Body of pancreas (tissue), 4 donors: ENCODE measurements around the gene QTRT2.

Experiments used
- CTCF ChIP-seq, 7 experiments: fragments of 450-650 bp in 4 of 7; fragments of 200-600 bp in 3 of 7; sonication (generic) in 3 of 7; IDR thresholded peaks; one replicate each; pipeline ENCODE4 v1.5.1; 2016 to 2019; ENCODE audit warnings: antibody characterized with exemption in 7 of 7
- POLR2A ChIP-seq, 3 donors: fragments of 450-650 bp; IDR thresholded peaks; one replicate each; pipeline ENCODE4 v1.6.1; 2016; ENCODE audit warnings: antibody characterized with exemption in 3 of 3, mild to moderate bottlenecking in 2 of 3

- TF ChIP-seq CTCF (IDR thresholded peaks at IDR 0.05) (no peak), POLR2A (IDR thresholded peaks at IDR 0.05) (no peak)
Observed at GRCh38 chr3:114068336-114068735, 11.8 kb downstream of the QTRT2 start.
